A673 (cell line): ENCODE measurements around the gene KRT36. TPM values are rescaled to one million over a fixed set of nuclear protein-coding genes. Genes with fewer than 3 reads are reported as not detected.

Experiments
- BruUV-seq: library from RNA; stranded (reverse); fragments of 400-500 nt; replicated peaks from 2 replicates; lab custom pipeline; 2021; lab: Mats Ljungman, UMichigan
- CTCF ChIA-PET: fragments of 300-600 bp; sonication (Branson Sonifier 250); formaldehyde crosslinking; loops from one replicate; lab custom pipeline; 2022; ENCODE audit warnings: antibody characterized with exemption; lab: Charles Lee
- POLR2A ChIA-PET: fragments of 300-600 bp; sonication (Branson Sonifier 250); formaldehyde crosslinking; loops from one replicate; lab custom pipeline; 2022; ENCODE audit warnings: antibody characterized with exemption; ENCODE audit not compliant: low non-redundant PET; lab: Charles Lee
- DNase-seq: peaks from one replicate; pipeline ENCODE4 v3.0.0-alpha.2; 2015; ENCODE audit warnings: low spot score
- H3K27ac ChIP-seq: fragments of 200-600 bp; sonication (generic); 2 replicates; pipeline ENCODE4 v1.5.1; 2016; ENCODE audit warnings: mixed run types, low read depth, mild to moderate bottlenecking, mixed read lengths, antibody characterized with exemption, low read length; ENCODE audit not compliant: poor library complexity, severe bottlenecking
- H3K27me3 ChIP-seq: fragments of 200-600 bp; sonication (generic); replicated peaks from 2 replicates; pipeline ENCODE4 v1.6.1; 2017; ENCODE audit warnings: mixed run types, low read depth, mild to moderate bottlenecking, mixed read lengths, antibody characterized with exemption, low read length; ENCODE audit not compliant: insufficient read depth, poor library complexity
- H3K36me3 ChIP-seq: fragments of 200-600 bp; sonication (generic); 2 replicates; pipeline ENCODE4 v1.6.1; 2016; ENCODE audit warnings: mixed run types, mild to moderate bottlenecking, mixed read lengths, antibody characterized with exemption, low read length; ENCODE audit not compliant: insufficient read depth, poor library complexity, severe bottlenecking
- H3K4me1 ChIP-seq: fragments of 200-600 bp; sonication (generic); 2 replicates; pipeline ENCODE4 v1.6.1; 2017; ENCODE audit warnings: mixed run types, mild to moderate bottlenecking, mixed read lengths, antibody characterized with exemption, low read length; ENCODE audit not compliant: insufficient read depth, poor library complexity, severe bottlenecking
- H3K4me3 ChIP-seq: fragments of 200-600 bp; sonication (generic); 2 replicates; pipeline ENCODE4 v1.5.1; 2016; ENCODE audit warnings: low read depth, mixed run types, mild to moderate bottlenecking, mixed read lengths, low read length; ENCODE audit not compliant: poor library complexity, severe bottlenecking
- H3K9me3 ChIP-seq: fragments of 200-600 bp; sonication (generic); 2 replicates; pipeline ENCODE4 v1.6.1; 2016; ENCODE audit warnings: mixed run types, low read depth, mild to moderate bottlenecking, mixed read lengths, antibody characterized with exemption, low read length; ENCODE audit not compliant: poor library complexity, severe bottlenecking
- CTCF ChIP-seq: fragments of 300-800, 200-600 bp; sonication (generic); conservative IDR thresholded peaks from 2 replicates; pipeline ENCODE4 v1.5.1; 2017; ENCODE audit warnings: low read depth, mild to moderate bottlenecking, antibody characterized with exemption, low read length, moderate library complexity, mixed read lengths
- EZH2 ChIP-seq: fragments of 200-600 bp; sonication (generic); IDR thresholded peaks from 2 replicates; pipeline ENCODE4 v1.6.1; 2017; ENCODE audit warnings: borderline replicate concordance, low read depth, mild to moderate bottlenecking, mixed read lengths, antibody characterized with exemption, low read length; ENCODE audit not compliant: poor library complexity, severe bottlenecking
- intact Hi-C: fragments of 100-400 bp; cut with micrococcal nuclease; formaldehyde crosslinking; loops from one replicate; pipeline ENCODE4 v1.10.0; 2022; ENCODE audit not compliant: unreplicated experiment
- total RNA-seq: library from RNA; stranded (reverse); gene quantifications from 2 replicates; pipeline ENCODE4 v1.2.3, GENCODE V29; 2021

KRT36 gene
- total RNA-seq, 1 experiment from 2014 or later, result not detected

DNA sequence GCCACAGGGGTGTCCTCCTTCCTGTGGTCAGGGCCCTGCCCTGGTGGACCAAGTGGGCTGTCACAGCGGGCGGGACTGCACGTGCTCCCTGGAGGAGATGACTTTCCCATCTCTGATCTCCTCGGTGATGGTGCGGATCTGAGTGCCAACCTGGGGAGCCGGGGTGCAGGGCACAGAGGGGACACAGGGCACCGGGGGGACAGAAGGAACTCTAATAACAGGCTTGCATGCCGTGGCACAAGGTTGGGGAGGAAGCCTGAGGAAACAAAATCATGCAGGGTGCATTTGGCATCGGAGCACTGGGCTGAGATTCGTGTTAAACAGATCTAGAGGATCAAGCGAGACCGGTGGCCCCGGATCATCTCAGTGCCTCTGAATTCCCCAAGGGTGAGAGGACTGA lies 3.4 kb downstream of the KRT36 start:
- ChIA-PET POLR2A (no interaction called here), CTCF (no interaction called here)
- Histone ChIP-seq H3K36me3 (no peaks in the 10 kb centered on the region), H3K27ac (no peak overlapping the region), H3K27me3 (no peaks in the 10 kb centered on the region), H3K4me3 (no peak overlapping the region), H3K4me1 (no peaks in the 10 kb centered on the region), H3K9me3 (no peaks in the 10 kb centered on the region)
- intact Hi-C loops, result no loop called here
- TF ChIP-seq EZH2 (no peak), CTCF (no peak)
- BruUV-seq, result no TSS peak
- DNase-seq, result no peak

- intact Hi-C loops, result no loop called here
- Histone ChIP-seq H3K36me3 (no peaks in the 10 kb centered on the region), H3K4me1 (no peaks in the 10 kb centered on the region), H3K4me3 (no peak overlapping the region), H3K9me3 (no peaks in the 10 kb centered on the region), H3K27me3 (no peaks in the 10 kb centered on the region), H3K27ac (no peak overlapping the region)
- ChIA-PET CTCF (no interaction called here), POLR2A (no interaction called here)
- no TSS peak for BruUV-seq
- no peak for TF ChIP-seq EZH2
- no peak for TF ChIP-seq CTCF
- DNase-seq, result no peak
These were observed 4.5 kb downstream of the KRT36 start for GRCh38 chr17:41484920-41485904.

- no peak for TF ChIP-seq EZH2
- TF ChIP-seq CTCF, result no peak
- intact Hi-C loops, result no loop called here
- POLR2A ChIA-PET, result no interaction called here
- no peaks in the 10 kb centered on the region for H3K9me3 ChIP-seq
- DNase-seq, result no peak
- no peaks in the 10 kb centered on the region for H3K27me3 ChIP-seq
- H3K27ac ChIP-seq, result no peak overlapping the region
- CTCF ChIA-PET, result no interaction called here
- no TSS peak for BruUV-seq
- no peak overlapping the region for H3K4me3 ChIP-seq
- no peaks in the 10 kb centered on the region for H3K4me1 ChIP-seq
- no peaks in the 10 kb centered on the region for H3K36me3 ChIP-seq
These were observed 5.5 kb downstream of the KRT36 start for GRCh38 chr17:41483991-41484826.
